ENCODE results near the gene BICRAL.

GRCh38 chr6:42754759-42755158 is 27.1 kb upstream of the BICRAL start:
- no peak for TF ChIP-seq CTCF (IDR thresholded peaks at IDR 0.05)
- TF ChIP-seq POLR2AphosphoS5 (IDR thresholded peaks at IDR 0.05): no peak
- TF ChIP-seq EP300 (IDR thresholded peaks at IDR 0.05): no peak
